HepG2 (cell line): Measurements from ENCODE around the gene SLX4. TPM values are rescaled to one million over a fixed set of nuclear protein-coding genes. Genes with fewer than 3 reads are reported as not detected.

Experiments
- CHCHD3 ChIP-seq: sonication (generic); formaldehyde crosslinking; IDR thresholded peaks from 2 replicates; pipeline ENCODE4 v1.8.0; 2022; ENCODE audit warnings: mild to moderate bottlenecking, missing genetic modification reagents, moderate library complexity
- PHF5A ChIP-seq: IDR thresholded peaks from one replicate; pipeline ENCODE4 v1.6.1; 2018; ENCODE audit warnings: low read depth, missing genetic modification reagents; ENCODE audit not compliant: unreplicated experiment
- PPARG ChIP-seq: conservative IDR thresholded peaks from 2 replicates; pipeline ENCODE4 v1.6.1; 2016; ENCODE audit warnings: missing biosample characterization, missing genetic modification reagents
- RXRB ChIP-seq: IDR thresholded peaks from 2 replicates; pipeline ENCODE4 v1.6.1; 2016; ENCODE audit warnings: borderline replicate concordance, missing genetic modification reagents, missing compliant biosample characterization
- TBL1XR1 ChIP-seq: fragments of 150-350 bp; IDR thresholded peaks from 2 replicates; pipeline ENCODE4 v1.6.1; 2014; ENCODE audit warnings: borderline replicate concordance, low read length; ENCODE audit not compliant: partially characterized antibody
- ZFP37 ChIP-seq: sonication (generic); formaldehyde crosslinking; IDR thresholded peaks from 2 replicates; pipeline ENCODE4 v1.4.0; 2020; ENCODE audit warnings: missing genetic modification reagents, borderline replicate concordance
- ZFP82 ChIP-seq: sonication (generic); formaldehyde crosslinking; IDR thresholded peaks from 2 replicates; pipeline ENCODE4 v1.5.1; 2020; ENCODE audit warnings: mild to moderate bottlenecking, missing genetic modification reagents, borderline replicate concordance
- ZNF292 ChIP-seq: sonication (generic); formaldehyde crosslinking; IDR thresholded peaks from 2 replicates; pipeline ENCODE4 v1.8.1; 2022; ENCODE audit warnings: mild to moderate bottlenecking, low read depth, missing genetic modification reagents, borderline replicate concordance
- ZNF567 ChIP-seq: sonication (generic); formaldehyde crosslinking; IDR thresholded peaks from 2 replicates; pipeline ENCODE4 v1.8.1; 2023; ENCODE audit warnings: mild to moderate bottlenecking, missing genetic modification reagents, borderline replicate concordance
- polyA plus RNA-seq, 8 experiments: library from polyadenylated mRNA; depleted of rRNA in 3 of 8; stranded (reverse) in 7 of 8; unstranded in 1 of 8; fragments of >200 nt; fragmentation: Illumina TruSeq in 4 of 8; extraction: Trizol in 4 of 8; gene quantifications; 2 replicates each; pipeline versions ENCODE4 v1.2.1 to v1.2.3, GENCODE V29; 2011 to 2016; ENCODE audit warnings: low read depth in 4 of 8, missing spikeins in 1 of 8, mixed read lengths in 1 of 8; ENCODE audit not compliant: insufficient read depth in 1 of 8
- total RNA-seq, 5 experiments: library from RNA; depleted of rRNA; stranded (reverse); fragments of >200 nt; fragmentation: Illumina TruSeq; extraction: Trizol; gene quantifications; 2 replicates each; pipeline ENCODE4 v1.2.3, GENCODE V29; 2016; ENCODE audit warnings: low read depth in 1 of 5
- TF ChIP-seq, protein P1 (sequence below): sonication (generic); formaldehyde crosslinking; IDR thresholded peaks from 2 replicates; pipeline ENCODE4 v1.4.0; 2020; ENCODE audit warnings: missing genetic modification reagents
- TF ChIP-seq, protein P2 (sequence below): IDR thresholded peaks from 2 replicates; pipeline ENCODE4 v1.6.1; 2016; ENCODE audit warnings: missing compliant biosample characterization, missing genetic modification reagents, borderline replicate concordance

The SLX4 gene
- total and polyA plus RNA-seq, 2 of the 13 experiments (the other 11 are each of a cell fraction or from before 2014, with no cell fraction given), result 1.1 to 3.6 TPM

DNA sequence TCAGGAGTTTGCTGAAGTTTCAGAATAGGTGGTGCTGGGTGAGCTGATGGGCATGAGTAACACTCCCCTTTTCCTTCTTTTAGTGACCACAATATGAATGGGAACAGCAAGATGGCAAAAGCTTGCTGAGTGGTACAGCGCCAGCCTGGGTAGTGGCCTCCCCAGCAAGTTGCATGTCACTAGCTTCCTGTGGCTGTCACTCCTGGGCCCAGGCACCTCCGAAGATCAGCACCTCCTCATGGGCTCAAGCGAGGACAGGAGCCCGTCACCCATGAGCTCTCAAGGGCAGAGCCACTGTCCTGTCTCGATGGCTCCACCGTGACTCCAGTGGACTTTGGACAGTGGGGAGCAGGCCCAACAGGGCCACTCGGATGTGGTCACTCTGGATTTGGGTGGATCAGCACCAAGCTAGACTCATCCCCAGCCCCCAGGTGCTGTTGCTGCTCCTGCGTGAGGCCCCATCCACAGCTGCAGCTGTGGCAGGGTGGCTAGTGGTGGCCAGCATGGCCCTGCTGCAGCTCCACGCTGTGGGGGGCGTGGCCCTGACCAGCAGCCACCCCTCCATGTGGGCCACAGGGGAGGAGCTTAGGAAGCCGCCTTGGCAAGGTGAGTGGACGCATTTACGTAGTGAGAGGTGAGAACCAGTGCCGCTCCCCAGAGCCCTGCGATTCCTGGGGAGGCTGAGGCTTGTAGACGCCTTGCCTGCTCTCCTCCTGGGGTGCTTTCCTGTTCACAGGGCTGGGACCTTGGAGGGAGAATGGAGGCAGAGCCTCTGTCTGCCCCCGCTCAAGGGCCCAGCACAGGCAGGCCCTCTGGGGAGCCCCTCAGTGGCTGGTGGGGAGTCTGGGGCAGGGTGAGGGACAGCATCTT, 29.5 kb upstream of the SLX4 start (continued):
- no peak for TF ChIP-seq ZNF567 (CRISPR knock-in tag)
- 0 out of 2 replicates have a peak, but pooled peaks have one; percentile 5 for TF ChIP-seq PPARG (CRISPR knock-in tag)
- TF ChIP-seq TBL1XR1, result no peak
- TF ChIP-seq RXRB, result no peak
- TF ChIP-seq, protein P1, sequence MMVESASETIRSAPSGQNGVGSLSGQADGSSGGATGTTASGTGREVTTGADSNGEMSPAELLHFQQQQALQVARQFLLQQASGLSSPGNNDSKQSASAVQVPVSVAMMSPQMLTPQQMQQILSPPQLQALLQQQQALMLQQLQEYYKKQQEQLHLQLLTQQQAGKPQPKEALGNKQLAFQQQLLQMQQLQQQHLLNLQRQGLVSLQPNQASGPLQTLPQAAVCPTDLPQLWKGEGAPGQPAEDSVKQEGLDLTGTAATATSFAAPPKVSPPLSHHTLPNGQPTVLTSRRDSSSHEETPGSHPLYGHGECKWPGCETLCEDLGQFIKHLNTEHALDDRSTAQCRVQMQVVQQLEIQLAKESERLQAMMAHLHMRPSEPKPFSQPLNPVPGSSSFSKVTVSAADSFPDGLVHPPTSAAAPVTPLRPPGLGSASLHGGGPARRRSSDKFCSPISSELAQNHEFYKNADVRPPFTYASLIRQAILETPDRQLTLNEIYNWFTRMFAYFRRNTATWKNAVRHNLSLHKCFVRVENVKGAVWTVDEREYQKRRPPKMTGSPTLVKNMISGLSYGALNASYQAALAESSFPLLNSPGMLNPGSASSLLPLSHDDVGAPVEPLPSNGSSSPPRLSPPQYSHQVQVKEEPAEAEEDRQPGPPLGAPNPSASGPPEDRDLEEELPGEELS (CRISPR knock-in tag), result no peak
- no peak; the same call in 1 of the 2 replicates for TF ChIP-seq ZNF292
- no peak for TF ChIP-seq ZFP37 (CRISPR knock-in tag)
- no peak for TF ChIP-seq ZFP82 (CRISPR knock-in tag)
- TF ChIP-seq CHCHD3, result 0 out of 2 replicates have a peak, but pooled peaks have one; percentile 68
- TF ChIP-seq, protein P2, sequence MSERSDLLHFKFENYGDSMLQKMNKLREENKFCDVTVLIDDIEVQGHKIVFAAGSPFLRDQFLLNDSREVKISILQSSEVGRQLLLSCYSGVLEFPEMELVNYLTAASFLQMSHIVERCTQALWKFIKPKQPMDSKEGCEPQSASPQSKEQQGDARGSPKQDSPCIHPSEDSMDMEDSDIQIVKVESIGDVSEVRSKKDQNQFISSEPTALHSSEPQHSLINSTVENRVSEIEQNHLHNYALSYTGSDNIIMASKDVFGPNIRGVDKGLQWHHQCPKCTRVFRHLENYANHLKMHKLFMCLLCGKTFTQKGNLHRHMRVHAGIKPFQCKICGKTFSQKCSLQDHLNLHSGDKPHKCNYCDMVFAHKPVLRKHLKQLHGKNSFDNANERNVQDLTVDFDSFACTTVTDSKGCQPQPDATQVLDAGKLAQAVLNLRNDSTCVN (CRISPR knock-in tag), result no peak
- peak; percentile 26 for TF ChIP-seq PHF5A (CRISPR knock-in tag)
